Esophagus muscularis mucosa (tissue), 3 donors: ENCODE results near the gene NRN1.

ENCODE experiments used
- CTCF ChIP-seq, 3 experiments: fragments of 200-600 bp in 2 of 3; fragments of 450-650 bp in 1 of 3; sonication (generic) in 2 of 3; IDR thresholded peaks; one replicate each; pipeline ENCODE4 v1.5.1; 2017 to 2019; ENCODE audit warnings: antibody characterized with exemption in 3 of 3, mild to moderate bottlenecking in 2 of 3, moderate library complexity in 1 of 3
- EP300 ChIP-seq: sonication (generic); formaldehyde crosslinking; IDR thresholded peaks from one replicate; pipeline ENCODE4 v1.6.1; 2017; ENCODE audit warnings: antibody characterized with exemption

GRCh38 chr6:5994234-5994998, 12.3 kb downstream of the NRN1 start:
- TF ChIP-seq CTCF (IDR thresholded peaks at IDR 0.05) (no peak), EP300 (no peak)
